HepG2 (cell line): ENCODE results near the gene PIK3CB. TPM values are rescaled to one million over a fixed set of nuclear protein-coding genes. Genes with fewer than 3 reads are reported as not detected.
A peak's percentile ranks its signal among the peaks of the same experiment; 100 is the strongest.

Source experiments
- ATAC-seq: fragments of 200-7000 bp; cut with Tn5 transposase; 3 replicates; pipeline ENCODE4 v1.9.1; 2020; ENCODE audit warnings: mild to moderate bottlenecking, moderate library complexity
- BruUV-seq: library from RNA; stranded (reverse); fragments of 400-500 nt; replicated peaks from 2 replicates; lab custom pipeline; 2021; lab: Mats Ljungman, UMichigan
- CTCF ChIA-PET: fragments of 300-600 bp; formaldehyde crosslinking; extraction: SDS; loops from one replicate; lab custom pipeline; 2021; ENCODE audit warnings: low total read pairs, inconsistent platforms, low intra/inter-chr PET ratio; lab: Yijun Ruan, JAX
- POLR2A ChIA-PET: fragments of 350-600 bp; sonication (Branson Sonifier 250); formaldehyde crosslinking; loops from one replicate; lab custom pipeline; 2020; ENCODE audit warnings: antibody characterized with exemption, inconsistent platforms; lab: Yijun Ruan, JAX
- DNase-seq: peaks from one replicate; pipeline ENCODE4 v3.0.0-alpha.2; 2015; ENCODE audit warnings: low spot score
- FAIRE-seq: peaks from 3 replicates; lab custom pipeline; 2011; peaks lifted over from hg19 to GRCh38; lab: Jason Lieb, UNC
- H2AFZ ChIP-seq: one replicate; pipeline ENCODE4 v1.6.1; 2011; ENCODE audit warnings: low read length, inconsistent platforms
- H3K27ac ChIP-seq: fragments of 300-600 bp; 3 replicates; pipeline ENCODE4 v1.8.0; 2011; ENCODE audit warnings: mixed run types, mild to moderate bottlenecking, mixed read lengths, low read length, inconsistent platforms; ENCODE audit not compliant: insufficient read depth; ENCODE audit errors: extremely low read length
- H3K27me3 ChIP-seq, 2 experiments: fragments of 200-600 bp in 1 of 2; 2 replicates in 1 of 2; 3 replicates in 1 of 2; pipeline versions ENCODE4 v1.6.0 to v1.8.0; 2011; ENCODE audit warnings: low read length in 2 of 2, mild to moderate bottlenecking in 2 of 2, moderate library complexity in 2 of 2, inconsistent platforms in 1 of 2; ENCODE audit not compliant: insufficient read depth in 2 of 2, control insufficient read depth in 1 of 2
- H3K36me3 ChIP-seq, 2 experiments: fragments of 200-600 bp in 1 of 2; replicated peaks in 1 of 2; 2 replicates in 1 of 2; 3 replicates in 1 of 2; pipeline versions ENCODE4 v1.5.1 to v1.8.0; 2011; ENCODE audit warnings: low read length in 2 of 2, inconsistent platforms in 1 of 2; ENCODE audit not compliant: insufficient read depth in 2 of 2, control insufficient read depth in 1 of 2
- H3K4me1 ChIP-seq: 2 replicates; pipeline ENCODE4 v1.5.1; 2012; ENCODE audit warnings: low read length, inconsistent platforms; ENCODE audit not compliant: insufficient read depth
- H3K4me2 ChIP-seq: 2 replicates; pipeline ENCODE4 v1.6.0; 2011; ENCODE audit warnings: low read depth, low read length, inconsistent platforms
- H3K4me3 ChIP-seq, 3 experiments: fragments of 200-600 bp in 1 of 3; sonication (generic), shearing (Covaris generic) in 1 of 3; replicated peaks in 1 of 3; 2 replicates each; pipeline ENCODE4 v1.5.1; 2011 to 2016; ENCODE audit warnings: low read length in 3 of 3, inconsistent platforms in 2 of 3, low read depth in 2 of 3, mild to moderate bottlenecking in 2 of 3, control low read depth in 1 of 3, mixed read lengths in 1 of 3; ENCODE audit not compliant: insufficient read depth in 1 of 3
- H3K79me2 ChIP-seq: one replicate; pipeline ENCODE4 v1.6.1; 2011; ENCODE audit warnings: low read length, inconsistent platforms; ENCODE audit not compliant: insufficient read depth
- H3K9ac ChIP-seq: 2 replicates; pipeline ENCODE4 v1.6.0; 2011; ENCODE audit warnings: mild to moderate bottlenecking, low read depth, low read length, inconsistent platforms; ENCODE audit not compliant: insufficient read depth
- H3K9me3 ChIP-seq: 2 replicates; pipeline ENCODE4 v1.5.1; 2012; ENCODE audit warnings: mild to moderate bottlenecking, low read length
- H4K20me1 ChIP-seq: 2 replicates; pipeline ENCODE4 v1.6.0; 2011; ENCODE audit warnings: inconsistent platforms, mild to moderate bottlenecking, low read length, moderate library complexity; ENCODE audit not compliant: insufficient read depth
- AHR ChIP-seq: IDR thresholded peaks from 2 replicates; pipeline ENCODE4 v1.6.1; 2018; ENCODE audit warnings: missing genetic modification reagents, missing compliant biosample characterization
- AKAP8 ChIP-seq: sonication (generic); formaldehyde crosslinking; IDR thresholded peaks from 2 replicates; pipeline ENCODE4 v1.5.1; 2020; ENCODE audit warnings: mild to moderate bottlenecking, missing genetic modification reagents
- HNRNPH1 ChIP-seq: fragments of 200-400 bp; formaldehyde crosslinking; optimal IDR thresholded peaks from 2 replicates; pipeline ENCODE3; 2017; ENCODE audit warnings: mild to moderate bottlenecking, low read depth, low read length
- MTF1 ChIP-seq: sonication (generic); formaldehyde crosslinking; IDR thresholded peaks from 2 replicates; pipeline ENCODE4 v1.5.0; 2020; ENCODE audit warnings: missing genetic modification reagents
- MYC ChIP-seq: sonication (generic); formaldehyde crosslinking; IDR thresholded peaks from 2 replicates; pipeline ENCODE4 v1.9.0; 2021; ENCODE audit warnings: missing genetic modification reagents, borderline replicate concordance
- NCOR1 ChIP-seq: fragments of 200-600 bp; sonication (generic); IDR thresholded peaks from 2 replicates; pipeline ENCODE4 v1.7.0; 2017; ENCODE audit warnings: antibody characterized with exemption, low read length, borderline replicate concordance
- REPIN1 ChIP-seq: sonication (generic); formaldehyde crosslinking; IDR thresholded peaks from 2 replicates; pipeline ENCODE4 v1.8.0; 2022; ENCODE audit warnings: missing genetic modification reagents, low read depth, mild to moderate bottlenecking, borderline replicate concordance
- RXRA ChIP-seq: sonication (generic); formaldehyde crosslinking; IDR thresholded peaks from 2 replicates; pipeline ENCODE4 v1.5.1; 2020; ENCODE audit warnings: missing genetic modification reagents
- ZBTB1 ChIP-seq: sonication (generic); formaldehyde crosslinking; IDR thresholded peaks from 2 replicates; pipeline ENCODE4 v1.4.0; 2020; ENCODE audit warnings: missing genetic modification reagents, borderline replicate concordance
- ZFP36L2 ChIP-seq: sonication (generic); formaldehyde crosslinking; IDR thresholded peaks from 2 replicates; pipeline ENCODE4 v1.4.0; 2020; ENCODE audit warnings: missing genetic modification reagents
- ZNF564 ChIP-seq: sonication (generic); formaldehyde crosslinking; IDR thresholded peaks from 2 replicates; pipeline ENCODE4 v1.8.1; 2023; ENCODE audit warnings: mild to moderate bottlenecking, missing genetic modification reagents
- ZNF747 ChIP-seq: sonication (generic); formaldehyde crosslinking; IDR thresholded peaks from 2 replicates; pipeline ENCODE4 v1.8.1; 2023; ENCODE audit warnings: missing genetic modification reagents, mild to moderate bottlenecking, borderline replicate concordance
- WGBS: methylation state at CpG from one replicate; pipeline ENCODE4 v1.1.6; 2017; ENCODE audit warnings: low lambda C conversion rate; 5-methylcytosine and 5-hydroxymethylcytosine counted together
- in situ Hi-C: cut with HindIII; loops from 2 replicates; pipeline ENCODE4 v1.10.0; 2017; ENCODE audit warnings: low pct_unique_long_range_greater_than_20kb; ENCODE audit not compliant: extremely low pct_ligation_motif_present
- intact Hi-C: fragments of 100-400 bp; cut with micrococcal nuclease; formaldehyde crosslinking; loops from one replicate; pipeline ENCODE4 v1.10.0; 2022; ENCODE audit not compliant: unreplicated experiment
- polyA plus RNA-seq, 8 experiments: library from polyadenylated mRNA; depleted of rRNA in 3 of 8; stranded (reverse) in 7 of 8; unstranded in 1 of 8; fragments of >200 nt; fragmentation: Illumina TruSeq in 4 of 8; extraction: Trizol in 4 of 8; gene quantifications; 2 replicates each; pipeline versions ENCODE4 v1.2.1 to v1.2.3, GENCODE V29; 2011 to 2016; ENCODE audit warnings: low read depth in 4 of 8, missing spikeins in 1 of 8, mixed read lengths in 1 of 8; ENCODE audit not compliant: insufficient read depth in 1 of 8
- total RNA-seq, 5 experiments: library from RNA; depleted of rRNA; stranded (reverse); fragments of >200 nt; fragmentation: Illumina TruSeq; extraction: Trizol; gene quantifications; 2 replicates each; pipeline ENCODE4 v1.2.3, GENCODE V29; 2016; ENCODE audit warnings: low read depth in 1 of 5
- TF ChIP-seq, protein P1 (sequence below): sonication (generic); formaldehyde crosslinking; IDR thresholded peaks from 2 replicates; pipeline ENCODE4 v1.4.0; 2020; ENCODE audit warnings: mild to moderate bottlenecking, missing genetic modification reagents
- TF ChIP-seq, protein P2 (sequence below): sonication (generic); formaldehyde crosslinking; IDR thresholded peaks from 2 replicates; pipeline ENCODE4 v1.5.0; 2020; ENCODE audit warnings: missing genetic modification reagents
- TF ChIP-seq, protein P3 (sequence below): sonication (generic); formaldehyde crosslinking; IDR thresholded peaks from 2 replicates; pipeline ENCODE4 v1.4.0; 2020; ENCODE audit warnings: low read depth, missing genetic modification reagents

PIK3CB gene
- total and polyA plus RNA-seq, 2 of the 13 experiments (the other 11 are each of a cell fraction or from before 2014, with no cell fraction given) = 6.6 to 18.7 TPM

DNA sequence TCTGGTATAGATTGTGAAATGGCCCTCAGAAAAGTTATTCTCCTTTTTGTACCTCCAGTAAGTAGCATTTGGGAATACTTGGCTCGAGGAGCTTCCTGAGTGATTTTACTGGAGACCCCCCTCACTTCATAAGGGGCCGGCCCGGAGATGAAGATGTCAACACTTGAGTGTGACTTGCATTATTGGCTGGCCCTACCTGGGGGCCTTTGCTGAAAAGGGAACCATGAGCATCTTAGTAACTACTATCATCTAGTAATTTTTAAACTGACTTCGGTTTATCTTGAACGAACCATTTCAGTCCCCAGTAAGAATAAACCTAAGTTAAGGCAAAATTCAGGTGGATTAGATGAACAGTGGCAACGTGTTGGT, 224.8 kb downstream of the PIK3CB start (continued):
- TF ChIP-seq AHR (CRISPR knock-in tag) = no peak

GRCh38 chr3:138608322-138609135, 226.2 kb downstream of the PIK3CB start, which contains the start of gene FAIM:
TSS of gene FAIM (plus strand) at chr3:138608771. CDS start at chr3:138619727, 10,956 bp downstream.
- intact Hi-C loops (no loop called here), in situ Hi-C loops (no loop called here)
- Histone ChIP-seq H3K9me3 (no peaks in the 10 kb centered on the region), H3K36me3 (no peaks in the 10 kb centered on the region), H3K4me3 (peak within 1 kb of the TSS; percentile 78 to 80 (median 80)), H3K79me2 (peaks cover 4% of the 10 kb centered on the region), H4K20me1 (no peaks in the 10 kb centered on the region; the same call in 1 of the 2 replicates), H3K4me2 (peak within 1 kb of the TSS; percentile 82), H3K27me3 (no peaks in the 10 kb centered on the region), H2AFZ (peak within 1 kb of the TSS; percentile 96), H3K9ac (peak within 1 kb of the TSS; percentile 95), H3K27ac (peak within 1 kb of the TSS; percentile 91), H3K4me1 (peaks cover 27% of the 10 kb centered on the region)
- ChIA-PET POLR2A (interaction anchor here (0.9 to 3.3 kb wide), 4 partner anchors 14 to 307 kb away, joined by 3 to 36 read pairs (median 4); partner anchors contain the start of gene CEP70), CTCF (no interaction called here)
- no TSS peak for BruUV-seq
- ATAC-seq (peak; percentile 89), FAIRE-seq (no peak), DNase-seq (peak; percentile 50)
- WGBS = 2% methylated on average over 12 of the region's 68 CpGs
- TF ChIP-seq MYC (CRISPR knock-in tag) (peak; percentile 82), HNRNPH1 (no peak), ZBTB1 (CRISPR knock-in tag) (0 out of 2 replicates have a peak, but pooled peaks have one; percentile 56), ZNF564 (CRISPR knock-in tag) (no peak), ZNF747 (CRISPR knock-in tag) (no peak), RXRA (peak; percentile 66; the same call in 1 of the 2 replicates), AKAP8 (CRISPR knock-in tag) (0 out of 2 replicates have a peak, but pooled peaks have one; percentile 28), ZFP36L2 (CRISPR knock-in tag) (0 out of 2 replicates have a peak, but pooled peaks have one; percentile 16), MTF1 (CRISPR knock-in tag) (no peak; the same call in 1 of the 2 replicates), NCOR1 (no peak), REPIN1 (CRISPR knock-in tag) (peak; percentile 86; the same call in 1 of the 2 replicates)
- TF ChIP-seq, protein P1, sequence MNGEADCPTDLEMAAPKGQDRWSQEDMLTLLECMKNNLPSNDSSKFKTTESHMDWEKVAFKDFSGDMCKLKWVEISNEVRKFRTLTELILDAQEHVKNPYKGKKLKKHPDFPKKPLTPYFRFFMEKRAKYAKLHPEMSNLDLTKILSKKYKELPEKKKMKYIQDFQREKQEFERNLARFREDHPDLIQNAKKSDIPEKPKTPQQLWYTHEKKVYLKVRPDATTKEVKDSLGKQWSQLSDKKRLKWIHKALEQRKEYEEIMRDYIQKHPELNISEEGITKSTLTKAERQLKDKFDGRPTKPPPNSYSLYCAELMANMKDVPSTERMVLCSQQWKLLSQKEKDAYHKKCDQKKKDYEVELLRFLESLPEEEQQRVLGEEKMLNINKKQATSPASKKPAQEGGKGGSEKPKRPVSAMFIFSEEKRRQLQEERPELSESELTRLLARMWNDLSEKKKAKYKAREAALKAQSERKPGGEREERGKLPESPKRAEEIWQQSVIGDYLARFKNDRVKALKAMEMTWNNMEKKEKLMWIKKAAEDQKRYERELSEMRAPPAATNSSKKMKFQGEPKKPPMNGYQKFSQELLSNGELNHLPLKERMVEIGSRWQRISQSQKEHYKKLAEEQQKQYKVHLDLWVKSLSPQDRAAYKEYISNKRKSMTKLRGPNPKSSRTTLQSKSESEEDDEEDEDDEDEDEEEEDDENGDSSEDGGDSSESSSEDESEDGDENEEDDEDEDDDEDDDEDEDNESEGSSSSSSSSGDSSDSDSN (CRISPR knock-in tag) = peak; percentile 99
- TF ChIP-seq, protein P2, sequence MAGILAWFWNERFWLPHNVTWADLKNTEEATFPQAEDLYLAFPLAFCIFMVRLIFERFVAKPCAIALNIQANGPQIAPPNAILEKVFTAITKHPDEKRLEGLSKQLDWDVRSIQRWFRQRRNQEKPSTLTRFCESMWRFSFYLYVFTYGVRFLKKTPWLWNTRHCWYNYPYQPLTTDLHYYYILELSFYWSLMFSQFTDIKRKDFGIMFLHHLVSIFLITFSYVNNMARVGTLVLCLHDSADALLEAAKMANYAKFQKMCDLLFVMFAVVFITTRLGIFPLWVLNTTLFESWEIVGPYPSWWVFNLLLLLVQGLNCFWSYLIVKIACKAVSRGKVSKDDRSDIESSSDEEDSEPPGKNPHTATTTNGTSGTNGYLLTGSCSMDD (CRISPR knock-in tag) = no peak
- TF ChIP-seq, protein P3, sequence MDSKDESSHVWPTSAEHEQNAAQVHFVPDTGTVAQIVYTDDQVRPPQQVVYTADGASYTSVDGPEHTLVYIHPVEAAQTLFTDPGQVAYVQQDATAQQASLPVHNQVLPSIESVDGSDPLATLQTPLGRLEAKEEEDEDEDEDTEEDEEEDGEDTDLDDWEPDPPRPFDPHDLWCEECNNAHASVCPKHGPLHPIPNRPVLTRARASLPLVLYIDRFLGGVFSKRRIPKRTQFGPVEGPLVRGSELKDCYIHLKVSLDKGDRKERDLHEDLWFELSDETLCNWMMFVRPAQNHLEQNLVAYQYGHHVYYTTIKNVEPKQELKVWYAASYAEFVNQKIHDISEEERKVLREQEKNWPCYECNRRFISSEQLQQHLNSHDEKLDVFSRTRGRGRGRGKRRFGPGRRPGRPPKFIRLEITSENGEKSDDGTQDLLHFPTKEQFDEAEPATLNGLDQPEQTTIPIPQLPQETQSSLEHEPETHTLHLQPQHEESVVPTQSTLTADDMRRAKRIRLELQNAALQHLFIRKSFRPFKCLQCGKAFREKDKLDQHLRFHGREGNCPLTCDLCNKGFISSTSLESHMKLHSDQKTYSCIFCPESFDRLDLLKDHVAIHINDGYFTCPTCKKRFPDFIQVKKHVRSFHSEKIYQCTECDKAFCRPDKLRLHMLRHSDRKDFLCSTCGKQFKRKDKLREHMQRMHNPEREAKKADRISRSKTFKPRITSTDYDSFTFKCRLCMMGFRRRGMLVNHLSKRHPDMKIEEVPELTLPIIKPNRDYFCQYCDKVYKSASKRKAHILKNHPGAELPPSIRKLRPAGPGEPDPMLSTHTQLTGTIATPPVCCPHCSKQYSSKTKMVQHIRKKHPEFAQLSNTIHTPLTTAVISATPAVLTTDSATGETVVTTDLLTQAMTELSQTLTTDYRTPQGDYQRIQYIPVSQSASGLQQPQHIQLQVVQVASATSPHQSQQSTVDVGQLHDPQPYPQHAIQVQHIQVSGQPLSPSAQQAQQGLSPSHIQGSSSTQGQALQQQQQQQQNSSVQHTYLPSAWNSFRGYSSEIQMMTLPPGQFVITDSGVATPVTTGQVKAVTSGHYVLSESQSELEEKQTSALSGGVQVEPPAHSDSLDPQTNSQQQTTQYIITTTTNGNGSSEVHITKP (CRISPR knock-in tag) = no peak
